K562 (cell line): ENCODE measurements around the gene ARHGAP10.

ENCODE experiments used
- ARNT ChIP-seq, 2 experiments: fragments of 450-650 bp; IDR thresholded peaks; 2 replicates each; pipeline ENCODE4 v1.6.1; 2016; ENCODE audit warnings: mild to moderate bottlenecking in 1 of 2
- CHD4 ChIP-seq: fragments of 200-600 bp; sonication (generic); IDR thresholded peaks from 3 replicates; pipeline ENCODE4 v1.6.1; 2012; ENCODE audit warnings: low read depth, mild to moderate bottlenecking, mixed read lengths, low read length, inconsistent platforms; ENCODE audit not compliant: insufficient read depth, insufficient replicate concordance, poor library complexity, severe bottlenecking
- EP300 ChIP-seq: IDR thresholded peaks from 2 replicates; pipeline ENCODE4 v1.6.1; 2012; ENCODE audit warnings: low read length, improper control_type of control experiment
- ESRRB ChIP-seq: fragments of 250-450 bp; sonication (Bioruptor Pico); IDR thresholded peaks from 2 replicates; pipeline ENCODE4 v1.5.0; 2020; ENCODE audit warnings: mild to moderate bottlenecking, moderate library complexity, borderline replicate concordance
- SMARCA5 ChIP-seq: fragments of 450-650 bp; IDR thresholded peaks from 2 replicates; pipeline ENCODE4 v1.6.1; 2016
- SMC3 ChIP-seq: conservative IDR thresholded peaks from 2 replicates; pipeline ENCODE4 v1.6.1; 2011; ENCODE audit warnings: low read depth, low read length, improper control_type of control experiment; ENCODE audit not compliant: insufficient read depth
- ZNF146 ChIP-seq: IDR thresholded peaks from one replicate; pipeline ENCODE4 v1.6.1; 2018; ENCODE audit warnings: missing compliant biosample characterization; ENCODE audit not compliant: unreplicated experiment

- no peak for TF ChIP-seq EP300
- no peak for TF ChIP-seq CHD4
- TF ChIP-seq SMARCA5 = no peak
- no peak for TF ChIP-seq ESRRB (CRISPR knock-in tag)
- no peak for TF ChIP-seq ZNF146 (CRISPR knock-in tag)
- TF ChIP-seq ARNT (IDR thresholded peaks at IDR 0.05) = no peak
- TF ChIP-seq SMC3 = no peak
Measured at GRCh38 chr4:147724468-147725201, 7.3 kb upstream of the ARHGAP10 start.
